HG03342 (cell line): Measurements from ENCODE around the gene VWF.
"Not testable (repeated sequence)": the region's sequence is repeated elsewhere in the genome, so short reads cannot be mapped to it uniquely, and the experiment has no call there.

Source experiments
- ATAC-seq: cut with Tn5 transposase; IDR thresholded peaks from one replicate; pipeline ENCODE4 v1.9.1; 2021; ENCODE audit warnings: mild to moderate bottlenecking, moderate library complexity; ENCODE audit not compliant: unreplicated experiment

The VWF gene

GRCh38 chr12:6106218-6106617 lies 18.3 kb downstream of the VWF start:
- no peak for ATAC-seq

- ATAC-seq: no peak
Measured at GRCh38 chr12:6104842-6105241, 19.6 kb downstream of the VWF start.

GRCh38 chr12:6104027-6104426 lies 20.4 kb downstream of the VWF start:
- no peak for ATAC-seq

- not testable (repeated sequence) for ATAC-seq
Measured at GRCh38 chr12:6102021-6102420, 22.4 kb downstream of the VWF start.

GRCh38 chr12:6099316-6099715 lies 25.2 kb downstream of the VWF start:
- no peak for ATAC-seq

GRCh38 chr12:6097411-6097810 lies 27.1 kb downstream of the VWF start:
- no peak for ATAC-seq

- no peak for ATAC-seq
Measured at GRCh38 chr12:6096527-6096926, 27.9 kb downstream of the VWF start.

- ATAC-seq: no peak
Measured at GRCh38 chr12:6095269-6095668, 29.2 kb downstream of the VWF start.

GRCh38 chr12:6093764-6094163 lies 30.7 kb downstream of the VWF start:
- ATAC-seq: no peak

GRCh38 chr12:6092784-6093722 lies 31.4 kb downstream of the VWF start:
- no peak for ATAC-seq

GRCh38 chr12:6091786-6092566 lies 32.5 kb downstream of the VWF start:
- ATAC-seq: no peak

GRCh38 chr12:6090803-6091202 lies 33.7 kb downstream of the VWF start:
- ATAC-seq: no peak

GRCh38 chr12:6088921-6089747 lies 35.3 kb downstream of the VWF start:
- ATAC-seq: no peak

- no peak for ATAC-seq
Measured at GRCh38 chr12:6086316-6086715, 38.2 kb downstream of the VWF start.

- no peak for ATAC-seq
Measured at GRCh38 chr12:6085841-6086240, 38.6 kb downstream of the VWF start.

GRCh38 chr12:6084969-6085450 lies 39.5 kb downstream of the VWF start:
- no peak for ATAC-seq

- no peak for ATAC-seq
Measured at GRCh38 chr12:6084261-6084968, 40.1 kb downstream of the VWF start.

- ATAC-seq: no peak
Measured at GRCh38 chr12:6083601-6084000, 40.9 kb downstream of the VWF start.

- no peak for ATAC-seq
Measured at GRCh38 chr12:6082613-6083012, 41.9 kb downstream of the VWF start.
